Keratinocyte (primary cell): ENCODE results near the gene ARMC9.

Experiments used
- EZH2 ChIP-seq: IDR thresholded peaks from one replicate; pipeline ENCODE4 v1.6.1; 2012; ENCODE audit warnings: inconsistent platforms, mild to moderate bottlenecking, low read length, moderate library complexity
- TF ChIP-seq, protein P1 (sequence below), 3 experiments: IDR thresholded peaks in 1 of 3; conservative IDR thresholded peaks in 1 of 3; optimal IDR thresholded peaks in 1 of 3; 2 replicates in 2 of 3; 3 replicates in 1 of 3; pipeline versions ENCODE3 to v1.5.1; 2011; ENCODE audit warnings: low read length in 3 of 3, mild to moderate bottlenecking in 3 of 3, moderate library complexity in 2 of 3, control low read depth in 1 of 3, inconsistent platforms in 1 of 3; ENCODE audit not compliant: insufficient read depth in 2 of 3; ENCODE audit errors: extremely low read depth in 1 of 3

DNA sequence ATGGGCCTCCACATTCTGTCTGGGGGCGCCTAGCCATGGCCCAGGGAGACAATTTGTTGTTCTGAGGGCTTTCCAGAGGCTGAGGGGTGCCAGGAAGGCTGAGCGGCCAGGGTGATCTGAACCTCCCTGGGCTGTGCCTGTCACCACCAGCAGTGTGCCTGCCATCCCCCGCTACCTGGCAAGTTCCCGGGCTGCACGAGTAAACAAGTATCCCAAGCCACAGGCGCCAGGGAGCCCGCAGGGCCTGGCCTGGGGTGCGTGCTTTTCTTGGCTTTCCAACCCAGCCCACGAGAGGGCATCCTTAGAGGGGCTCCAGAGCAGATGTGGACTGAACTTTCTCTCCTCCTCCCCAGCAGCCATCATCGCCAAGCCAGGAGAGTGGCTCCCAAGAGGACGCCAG is 162.0 kb downstream of the ARMC9 start:
- TF ChIP-seq, protein P1, sequence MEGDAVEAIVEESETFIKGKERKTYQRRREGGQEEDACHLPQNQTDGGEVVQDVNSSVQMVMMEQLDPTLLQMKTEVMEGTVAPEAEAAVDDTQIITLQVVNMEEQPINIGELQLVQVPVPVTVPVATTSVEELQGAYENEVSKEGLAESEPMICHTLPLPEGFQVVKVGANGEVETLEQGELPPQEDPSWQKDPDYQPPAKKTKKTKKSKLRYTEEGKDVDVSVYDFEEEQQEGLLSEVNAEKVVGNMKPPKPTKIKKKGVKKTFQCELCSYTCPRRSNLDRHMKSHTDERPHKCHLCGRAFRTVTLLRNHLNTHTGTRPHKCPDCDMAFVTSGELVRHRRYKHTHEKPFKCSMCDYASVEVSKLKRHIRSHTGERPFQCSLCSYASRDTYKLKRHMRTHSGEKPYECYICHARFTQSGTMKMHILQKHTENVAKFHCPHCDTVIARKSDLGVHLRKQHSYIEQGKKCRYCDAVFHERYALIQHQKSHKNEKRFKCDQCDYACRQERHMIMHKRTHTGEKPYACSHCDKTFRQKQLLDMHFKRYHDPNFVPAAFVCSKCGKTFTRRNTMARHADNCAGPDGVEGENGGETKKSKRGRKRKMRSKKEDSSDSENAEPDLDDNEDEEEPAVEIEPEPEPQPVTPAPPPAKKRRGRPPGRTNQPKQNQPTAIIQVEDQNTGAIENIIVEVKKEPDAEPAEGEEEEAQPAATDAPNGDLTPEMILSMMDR (optimal IDR thresholded peaks at IDR 0.05 in 1 of 3, IDR thresholded peaks at IDR 0.05 in 1 of 3, conservative IDR thresholded peaks at IDR 0.05 in 1 of 3; ENCODE audit: extremely low read depth in 1 of 3, insufficient read depth in 2 of 3, low read length in 3 of 3): no peak
- no peak for TF ChIP-seq EZH2
